HG03565 (cell line): ENCODE results near the gene NDST1.

Source experiments
- ATAC-seq: cut with Tn5 transposase; IDR thresholded peaks from one replicate; pipeline ENCODE4 v1.9.1; 2021; ENCODE audit warnings: mild to moderate bottlenecking, moderate library complexity; ENCODE audit not compliant: unreplicated experiment

Gene NDST1

DNA sequence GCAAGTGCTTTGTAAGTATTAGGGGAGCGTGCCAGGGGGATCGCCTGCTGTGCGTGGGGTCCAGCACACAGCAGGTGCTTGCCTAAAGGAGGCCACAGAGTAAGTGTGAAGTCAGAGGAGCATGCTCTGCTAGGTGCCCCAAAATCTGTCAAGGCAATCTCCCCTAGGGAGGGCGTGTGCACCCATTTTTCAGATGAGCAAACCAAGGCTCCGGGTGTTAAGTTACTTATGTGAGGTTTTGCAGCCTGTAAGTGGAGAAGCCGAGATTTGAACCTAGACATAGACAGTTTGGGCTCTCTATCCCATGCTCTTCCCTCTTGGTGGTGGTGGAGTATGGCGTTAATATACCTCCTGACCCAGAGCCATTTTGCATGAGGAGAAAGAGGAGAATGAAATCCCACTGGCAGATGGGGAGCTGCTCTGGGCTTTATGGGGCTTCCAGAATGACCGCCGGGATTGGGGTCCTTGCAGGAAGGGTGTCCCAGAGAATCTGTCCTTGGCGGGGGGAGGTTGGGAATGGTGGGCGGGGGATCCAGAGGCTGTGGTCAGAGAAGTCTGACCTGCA, 14.1 kb downstream of the NDST1 start:
- ATAC-seq, result no peak

DNA sequence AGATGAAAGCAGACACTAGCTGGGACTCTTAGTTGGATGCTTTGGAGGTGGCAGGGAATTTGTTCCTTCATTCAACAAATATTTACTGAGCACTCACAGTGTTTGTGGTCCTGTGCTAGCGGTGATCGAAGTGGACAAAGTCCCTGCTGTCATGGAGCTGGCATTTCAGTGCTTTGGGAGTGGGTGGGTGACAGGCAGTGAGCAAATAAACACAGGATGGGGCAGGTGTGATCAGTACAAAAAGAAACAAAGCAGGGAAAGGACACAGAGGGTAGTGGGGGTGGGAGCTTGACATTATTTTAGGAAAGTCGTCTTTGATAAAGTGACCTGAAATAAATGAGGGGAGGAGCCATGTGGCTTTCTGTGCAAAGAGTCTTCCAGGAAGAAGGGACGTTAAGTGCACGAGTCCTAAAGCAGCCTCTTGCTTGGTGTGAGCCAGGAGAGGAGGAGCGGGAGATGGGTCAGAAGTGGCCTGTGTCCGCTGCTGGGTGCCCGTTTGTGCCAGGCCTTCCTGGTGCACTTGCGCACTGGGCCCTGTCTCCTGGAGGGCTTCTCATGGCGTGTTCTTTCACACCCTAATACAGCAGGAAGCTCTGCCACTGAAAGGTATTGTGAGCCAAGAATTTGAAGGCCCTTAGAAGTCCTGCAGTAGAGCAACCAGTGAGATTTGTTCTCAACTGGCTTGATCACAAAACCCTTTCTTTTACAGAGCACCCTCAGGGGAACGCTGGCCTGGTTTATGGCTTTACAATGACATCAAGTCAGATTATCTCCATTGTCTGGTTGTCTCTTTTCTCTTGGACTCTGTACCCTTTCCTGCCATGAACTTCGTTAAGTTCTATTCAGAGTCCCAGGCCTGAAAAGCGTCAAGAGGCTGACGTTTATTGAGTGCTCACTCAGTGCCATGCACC, 14.8 kb downstream of the NDST1 start:
- ATAC-seq, result no peak

DNA sequence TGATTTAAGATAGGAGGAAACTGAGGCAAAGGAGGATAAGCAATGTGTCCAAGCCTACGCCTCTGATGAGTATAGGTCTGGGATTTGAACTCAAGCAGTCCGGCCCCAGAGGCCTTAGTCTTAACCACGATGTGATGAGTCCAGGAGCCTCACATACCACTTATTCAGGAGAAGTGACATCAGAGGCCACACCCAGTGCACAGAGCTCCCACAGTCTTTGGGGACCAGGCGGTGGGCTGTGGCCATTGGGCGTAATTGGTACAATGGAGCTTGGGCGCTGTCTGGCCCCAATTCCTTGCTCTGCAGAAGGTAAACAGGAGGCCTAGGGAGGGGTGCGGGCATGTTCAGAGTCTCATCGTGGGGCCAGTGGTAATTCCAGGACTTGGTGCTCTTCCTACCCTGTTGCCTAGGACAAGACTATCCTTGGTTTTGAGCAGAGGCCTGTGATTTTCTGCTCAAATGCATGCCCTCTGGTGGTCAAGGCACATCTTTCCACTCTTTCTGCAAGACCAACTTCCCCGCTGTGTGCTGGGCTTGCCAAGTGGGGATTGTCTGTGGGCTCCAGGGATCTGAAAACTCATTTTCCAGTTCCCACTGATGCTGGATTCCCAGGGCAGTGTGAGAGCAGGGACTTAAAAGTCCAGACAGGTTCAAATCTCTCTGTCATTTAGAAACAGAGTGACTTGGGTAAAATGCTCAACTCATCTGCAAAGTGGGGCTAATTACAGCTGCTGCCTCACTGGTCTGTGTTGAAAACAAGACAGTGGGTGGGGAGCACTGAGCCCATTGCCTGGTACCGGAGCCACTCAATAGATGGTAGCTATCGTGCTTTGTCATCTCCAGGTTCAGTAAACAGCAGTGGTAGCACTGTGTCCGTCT, 15.8 kb downstream of the NDST1 start:
- ATAC-seq, result no peak

DNA sequence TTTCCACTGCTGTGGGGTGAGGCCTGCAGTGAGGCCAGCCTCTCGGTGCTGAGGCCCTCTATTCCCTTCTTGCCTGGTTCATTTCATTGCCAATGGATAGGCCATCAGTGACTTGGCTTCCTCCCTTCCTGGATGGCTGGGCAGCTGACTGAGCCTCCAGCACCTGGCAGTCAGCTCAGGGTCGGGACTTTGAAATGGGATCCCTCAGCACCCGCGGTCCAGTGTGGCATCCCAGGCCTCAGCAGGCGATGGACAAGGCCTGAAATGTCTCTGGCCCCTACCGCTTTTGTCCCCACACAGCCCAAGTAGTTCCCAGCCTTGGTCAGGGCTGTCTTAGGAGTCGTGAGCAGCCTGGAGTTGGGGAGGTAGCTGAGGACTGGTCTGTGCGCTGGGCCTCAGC, 17.2 kb downstream of the NDST1 start:
- ATAC-seq, result no peak

DNA sequence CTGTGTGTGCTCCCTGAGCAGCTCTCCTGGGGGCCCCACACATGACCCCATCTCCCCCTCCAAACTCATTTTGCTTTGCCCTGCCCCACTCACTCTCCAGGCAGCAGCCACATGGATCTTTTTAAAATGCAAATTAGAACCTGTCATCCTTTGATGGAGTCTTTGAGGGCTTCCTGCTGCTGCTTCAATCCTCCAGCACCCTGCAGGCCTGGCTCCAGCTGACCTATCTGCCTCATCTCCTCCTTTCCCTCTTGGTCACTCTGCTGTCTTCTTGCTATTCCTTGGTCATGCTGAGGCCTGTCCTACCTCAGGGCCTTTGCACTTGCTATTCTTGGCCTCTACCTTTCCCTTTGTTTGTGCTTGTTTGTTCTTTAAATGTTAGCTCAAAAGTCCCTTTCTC, 17.9 kb downstream of the NDST1 start:
- ATAC-seq, result no peak

DNA sequence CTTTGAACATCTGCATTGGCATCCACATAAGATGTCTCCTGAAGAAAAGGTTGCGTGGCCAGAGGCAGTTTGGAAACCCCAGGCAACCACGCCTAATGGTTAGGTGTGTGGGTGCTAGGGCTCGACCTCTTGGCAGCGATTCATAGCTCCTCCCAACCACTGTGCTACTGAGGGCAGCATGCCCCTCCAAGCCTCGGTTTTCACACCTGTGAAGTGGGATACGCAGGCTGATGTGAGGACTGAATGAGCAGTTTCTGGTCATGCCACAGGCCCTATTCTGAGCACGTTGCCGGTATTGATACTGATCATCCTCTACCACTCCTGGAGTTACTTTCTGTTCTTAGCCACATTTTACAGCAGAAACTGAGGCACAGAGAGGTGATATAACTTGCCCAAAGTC, 19.1 kb downstream of the NDST1 start:
- no peak for ATAC-seq

DNA sequence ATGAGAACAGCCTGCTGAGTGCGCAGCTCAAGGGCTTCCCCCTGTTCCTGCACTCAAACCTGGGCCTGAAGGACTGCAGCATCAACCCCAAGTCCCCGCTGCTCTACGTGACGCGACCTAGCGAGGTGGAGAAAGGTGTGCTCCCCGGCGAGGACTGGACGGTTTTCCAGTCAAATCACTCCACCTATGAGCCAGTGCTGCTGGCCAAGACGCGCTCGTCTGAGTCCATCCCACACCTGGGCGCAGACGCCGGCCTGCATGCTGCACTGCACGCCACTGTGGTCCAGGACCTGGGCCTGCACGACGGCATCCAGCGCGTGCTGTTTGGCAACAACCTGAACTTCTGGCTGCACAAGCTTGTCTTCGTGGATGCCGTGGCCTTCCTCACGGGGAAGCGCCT, 19.9 kb downstream of the NDST1 start:
- ATAC-seq, result no peak

DNA sequence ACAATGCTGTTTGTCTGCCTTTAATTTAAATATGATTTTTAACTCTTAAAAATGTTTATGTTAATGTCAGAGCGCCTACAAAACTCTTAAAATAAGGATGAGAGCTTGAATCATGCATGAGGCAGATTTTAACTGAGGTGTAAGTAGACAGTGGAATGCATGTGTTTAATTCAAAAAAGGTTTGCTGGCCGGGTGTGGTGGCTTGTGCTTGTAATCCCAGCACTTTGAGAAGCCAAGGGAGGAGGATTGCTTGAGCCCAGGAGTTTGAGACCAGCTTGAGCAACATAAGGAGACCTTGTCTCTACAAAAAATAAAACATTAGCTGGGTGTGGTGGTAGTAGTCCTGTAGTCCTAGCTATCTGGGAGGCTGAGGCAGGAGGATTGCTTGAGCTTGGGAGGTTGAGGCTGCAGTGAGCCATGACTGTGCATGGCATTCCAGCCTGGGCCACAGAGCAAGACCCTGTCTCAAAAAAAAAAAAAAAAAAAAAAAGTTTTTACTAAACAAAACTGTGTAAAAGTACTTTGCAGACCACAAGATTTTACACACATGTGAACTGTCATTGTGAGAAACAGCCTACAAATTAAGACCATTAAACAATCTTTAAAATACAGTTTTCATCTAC, 21.1 kb downstream of the NDST1 start:
- no peak for ATAC-seq

DNA sequence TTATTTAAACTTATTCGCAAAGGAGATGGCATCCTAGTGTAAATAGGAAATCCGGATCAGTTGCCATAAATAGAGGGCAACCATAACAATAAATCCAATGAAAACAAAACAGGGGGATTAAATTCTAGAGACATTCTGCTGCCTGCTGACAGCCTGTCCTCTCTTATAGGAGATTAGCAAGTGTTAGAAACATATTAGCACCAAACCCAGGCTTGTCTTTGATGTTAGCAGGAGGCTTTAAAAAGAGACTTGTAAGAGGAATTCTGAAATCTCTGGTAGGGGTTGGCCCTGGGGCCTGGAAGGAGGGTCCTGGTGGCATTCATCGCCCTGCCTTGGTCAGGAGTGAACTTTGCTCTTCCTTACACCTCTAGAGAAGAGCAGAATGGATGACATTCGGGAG, 21.6 kb downstream of the NDST1 start:
- no peak for ATAC-seq

DNA sequence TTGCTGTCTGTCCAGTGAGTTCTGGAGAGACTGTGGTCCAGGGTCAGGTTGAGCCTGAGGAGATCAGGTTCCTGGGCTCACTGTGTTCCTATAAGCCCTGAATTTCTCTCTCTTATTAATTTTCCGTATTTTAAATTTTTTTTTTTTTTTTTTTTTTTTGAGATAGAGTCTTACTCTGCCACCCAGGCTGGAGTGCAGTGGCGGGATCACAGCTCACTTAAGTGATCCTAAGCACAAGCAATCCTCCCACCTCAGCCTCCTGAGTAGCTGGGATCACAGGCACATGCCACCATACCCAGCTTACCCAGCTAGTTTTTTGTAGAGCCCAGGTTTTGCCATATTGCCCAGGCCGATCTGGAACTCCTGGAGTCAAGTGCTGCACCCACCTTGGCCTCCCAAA, 22.5 kb downstream of the NDST1 start:
- ATAC-seq, result no peak

DNA sequence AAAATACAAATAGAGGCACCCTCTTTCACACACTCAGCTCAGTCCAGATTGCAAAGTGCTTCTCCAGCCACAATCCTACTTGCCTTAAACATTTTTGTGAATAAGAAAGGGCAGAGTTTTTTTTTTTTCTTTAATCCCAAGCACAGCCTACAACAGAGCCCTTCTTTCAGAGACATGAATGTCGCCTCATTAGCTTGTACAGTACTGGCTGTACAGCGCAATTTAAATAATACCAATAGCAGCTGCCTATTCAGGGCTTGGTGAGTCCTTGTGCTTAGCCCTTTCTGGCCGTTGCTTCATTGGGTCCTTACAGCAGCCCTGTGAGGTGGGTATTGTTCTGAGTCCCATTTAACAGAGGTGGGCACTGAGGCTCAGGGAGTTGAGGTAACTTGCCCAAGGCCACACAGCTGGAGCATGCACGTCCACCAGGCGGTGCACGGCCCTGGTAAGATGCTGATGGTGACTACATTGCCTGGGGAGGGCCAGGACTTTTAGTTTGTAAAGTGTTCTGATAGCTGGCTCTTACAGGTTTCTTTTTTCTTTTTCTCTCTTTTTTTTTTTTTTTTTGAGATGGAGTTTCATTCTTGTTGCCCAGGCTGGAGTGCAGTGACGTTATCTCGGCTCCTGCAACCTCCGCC, 23.1 kb downstream of the NDST1 start:
- ATAC-seq, result no peak

DNA sequence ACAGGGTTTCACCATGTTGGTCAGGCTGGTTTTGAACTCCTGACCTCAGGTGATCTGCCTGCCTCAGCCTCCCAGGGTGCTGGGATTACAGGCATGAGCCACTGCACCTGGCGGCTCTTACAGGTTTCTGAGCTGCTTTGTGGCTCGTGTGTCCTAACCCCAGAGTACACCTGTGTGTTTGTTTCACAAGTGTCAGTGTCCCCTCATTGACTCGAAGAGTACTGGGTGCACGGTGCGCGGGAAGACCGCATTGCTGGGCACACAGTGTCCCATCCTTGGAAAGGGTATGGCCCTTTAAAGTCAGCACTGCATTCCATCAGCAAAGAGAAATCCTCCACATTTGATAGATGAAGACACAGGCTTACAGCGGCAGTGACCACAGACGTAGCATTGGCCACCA, 23.8 kb downstream of the NDST1 start:
- ATAC-seq, result no peak

DNA sequence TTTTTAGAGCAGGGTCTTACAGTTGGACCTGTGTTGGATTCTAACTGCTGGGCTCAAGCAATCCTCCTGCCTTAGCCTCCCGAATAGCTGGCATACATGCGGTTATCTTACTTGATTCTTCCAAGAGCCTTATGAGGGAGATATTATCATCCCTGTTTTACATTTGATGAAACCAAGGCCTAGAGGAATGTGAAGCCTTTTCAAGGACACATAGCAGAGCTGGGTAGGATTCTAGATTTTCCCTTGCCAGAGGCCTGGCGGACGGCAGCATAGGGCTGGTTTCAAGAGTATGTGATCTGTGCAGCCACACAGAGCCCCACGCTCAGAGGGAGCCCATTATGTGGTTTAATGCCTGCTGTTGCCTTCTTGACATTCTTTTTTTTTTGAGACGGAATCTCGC, 24.2 kb downstream of the NDST1 start:
- no peak for ATAC-seq

DNA sequence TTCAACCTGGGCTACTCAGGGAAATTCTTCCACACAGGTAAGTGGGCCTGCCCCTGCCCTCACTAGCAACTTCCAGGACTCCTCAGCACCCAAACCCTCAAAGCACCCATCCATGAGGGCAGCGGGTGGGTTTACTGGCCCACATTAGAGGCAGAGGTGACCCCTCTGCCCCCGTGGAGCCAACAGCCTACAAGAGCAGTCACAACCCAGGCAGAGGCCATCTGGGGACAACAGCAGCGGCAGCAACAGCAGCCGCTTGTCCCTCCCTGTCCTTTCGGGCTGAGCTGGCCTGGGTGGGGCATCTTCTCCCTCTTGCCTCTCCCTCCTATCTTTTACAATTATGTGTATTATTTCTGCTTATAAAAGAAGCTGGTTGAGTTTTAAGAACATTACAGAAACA, 25.1 kb downstream of the NDST1 start:
- no peak for ATAC-seq

DNA sequence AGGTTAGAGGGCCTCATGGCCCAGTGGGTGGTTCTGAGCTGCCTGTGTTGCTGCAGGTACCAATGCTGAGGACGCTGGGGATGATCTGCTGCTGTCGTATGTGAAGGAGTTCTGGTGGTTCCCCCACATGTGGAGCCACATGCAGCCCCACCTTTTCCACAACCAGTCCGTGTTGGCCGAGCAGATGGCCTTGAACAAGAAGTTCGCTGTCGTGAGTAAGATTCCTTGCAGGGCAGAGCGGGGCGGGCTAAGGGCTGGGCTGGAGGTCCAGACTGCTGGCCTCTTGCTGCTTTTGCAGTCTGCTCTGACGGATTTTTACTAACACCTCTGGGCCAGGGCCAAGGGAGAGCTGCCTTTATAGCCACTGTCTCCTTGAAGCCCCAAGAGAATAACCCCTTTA, 26.9 kb downstream of the NDST1 start:
- ATAC-seq, result no peak

DNA sequence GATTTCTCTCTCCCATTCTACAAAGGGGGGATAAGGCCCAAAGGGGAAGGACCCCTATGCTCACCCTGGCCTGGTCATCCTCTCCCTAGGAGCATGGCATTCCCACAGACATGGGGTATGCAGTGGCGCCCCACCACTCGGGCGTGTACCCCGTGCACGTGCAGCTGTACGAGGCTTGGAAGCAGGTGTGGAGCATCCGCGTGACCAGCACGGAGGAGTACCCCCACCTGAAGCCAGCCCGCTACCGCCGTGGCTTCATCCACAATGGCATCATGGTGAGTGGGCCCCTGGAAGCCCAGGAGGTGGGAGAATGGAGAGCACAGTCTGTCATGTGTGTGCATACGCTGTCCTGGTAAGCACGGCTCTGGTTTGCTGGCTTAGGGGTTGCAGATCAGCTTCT, 27.7 kb downstream of the NDST1 start:
- no peak for ATAC-seq

DNA sequence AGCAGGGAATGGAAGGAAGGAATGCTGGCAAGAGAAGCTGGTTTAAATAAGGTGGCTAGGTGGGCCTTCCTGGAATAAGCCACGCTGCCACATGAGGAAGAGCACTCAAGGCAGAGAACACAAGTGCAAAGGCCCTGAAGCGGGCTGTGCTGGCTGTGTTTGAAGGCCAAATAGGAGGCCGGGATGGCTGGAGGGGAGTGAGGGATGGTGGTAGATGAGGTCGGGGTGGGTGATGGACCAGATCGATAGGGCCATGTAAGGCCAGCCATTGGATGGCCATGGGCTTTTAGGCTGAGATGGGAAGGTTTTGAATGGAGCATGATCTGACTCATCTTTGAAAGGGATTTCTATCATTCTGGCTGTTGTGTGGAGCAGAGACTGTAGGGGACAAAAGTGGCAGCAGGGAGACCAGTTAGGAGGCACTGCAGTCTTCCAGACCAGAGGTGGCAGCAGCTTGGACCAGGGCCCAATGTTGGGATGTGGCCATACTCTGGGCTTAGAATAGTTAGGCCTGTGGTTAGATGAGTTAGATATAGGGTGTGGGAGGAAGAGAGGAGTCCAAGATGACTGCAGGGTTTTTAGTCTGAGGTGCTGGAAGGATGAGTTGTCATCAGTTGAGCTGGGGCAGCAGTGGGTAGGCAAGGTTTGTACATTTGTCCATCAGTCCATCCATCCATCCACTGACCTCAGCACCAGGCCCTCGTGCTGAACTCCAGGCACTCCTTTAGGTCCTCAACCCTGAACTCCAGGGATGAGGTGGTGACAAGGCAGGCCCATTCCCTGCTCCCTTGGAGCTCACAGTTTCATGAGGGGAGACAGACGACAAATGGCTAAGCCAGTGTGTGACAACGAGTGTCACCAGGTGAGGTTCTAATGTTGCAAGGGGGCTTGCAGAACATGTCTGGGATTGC, 30.3 kb downstream of the NDST1 start:
- ATAC-seq, result no peak

DNA sequence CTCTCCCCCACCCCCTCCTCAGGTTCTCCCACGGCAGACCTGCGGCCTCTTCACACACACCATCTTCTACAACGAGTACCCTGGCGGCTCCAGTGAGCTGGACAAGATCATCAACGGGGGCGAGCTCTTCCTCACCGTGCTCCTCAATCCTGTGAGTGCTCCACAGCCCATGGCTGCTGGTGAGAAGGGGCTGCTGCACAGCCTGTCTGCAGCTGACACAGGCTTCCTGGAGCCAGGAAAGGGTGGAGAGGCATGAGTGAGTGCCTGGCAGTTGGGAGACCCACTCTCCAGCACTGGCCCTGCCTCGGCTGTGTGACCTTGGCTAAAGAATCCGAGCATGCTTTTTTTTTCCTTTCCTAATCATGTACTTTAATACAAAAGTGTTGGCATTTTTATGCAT, 31.3 kb downstream of the NDST1 start:
- no peak for ATAC-seq

DNA sequence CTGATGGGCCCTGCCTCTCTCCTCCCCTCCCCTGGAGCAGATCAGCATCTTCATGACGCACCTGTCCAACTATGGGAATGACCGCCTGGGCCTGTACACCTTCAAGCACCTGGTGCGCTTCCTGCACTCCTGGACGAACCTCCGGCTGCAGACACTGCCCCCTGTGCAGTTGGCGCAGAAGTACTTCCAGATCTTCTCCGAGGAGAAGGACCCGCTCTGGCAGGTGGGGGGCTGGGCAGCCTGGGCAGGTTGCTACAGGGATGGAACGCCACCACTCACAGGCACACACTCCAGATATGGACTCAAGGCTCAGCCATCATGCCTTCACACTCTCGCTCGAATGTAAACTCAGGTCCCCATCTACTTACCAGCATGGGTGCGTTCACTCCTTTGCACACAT, 32.1 kb downstream of the NDST1 start:
- ATAC-seq, result no peak
